NCI-H2196 treated with DMSO at 0.1 percent for 48 hours (cell line): ENCODE results near the gene JAK1.
"Not testable (repeated sequence)": the region's sequence is repeated elsewhere in the genome, so short reads cannot be mapped to it uniquely, and the experiment has no call there.

ENCODE experiments used
- DNase-seq: peaks from one replicate; lab custom pipeline; 2025; ENCODE audit not compliant: unreplicated experiment; lab: John Stamatoyannopoulos, UW

The JAK1 gene

GRCh38 chr1:64844175-64844574 is 122.2 kb downstream of the JAK1 start:
- DNase-seq, result no peak

GRCh38 chr1:64843675-64844074 is 122.7 kb downstream of the JAK1 start:
- DNase-seq, result no peak

DNA sequence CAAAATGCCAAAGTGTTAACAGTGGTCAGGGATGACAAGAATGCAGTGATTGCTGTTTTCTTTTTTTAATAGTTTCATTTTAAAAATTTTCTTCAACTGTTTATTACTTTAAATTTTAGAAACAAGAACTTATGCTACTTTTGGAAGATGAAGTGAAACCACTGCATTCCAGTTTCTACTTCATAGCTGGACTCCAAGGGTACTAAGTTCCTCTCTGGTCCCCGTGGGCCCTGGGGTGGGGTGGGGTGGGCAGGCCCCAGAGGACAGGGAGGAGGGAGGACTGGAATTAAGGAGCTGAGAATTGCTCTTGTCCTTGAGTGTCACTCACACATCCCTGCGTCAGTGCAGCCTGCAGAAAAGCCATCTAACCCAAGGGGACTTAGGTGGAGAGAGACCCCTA is 124.1 kb downstream of the JAK1 start:
- no peak for DNase-seq

- no peak for DNase-seq
Measured at GRCh38 chr1:64841330-64842065, 124.9 kb downstream of the JAK1 start.

- DNase-seq, result no peak
Measured at GRCh38 chr1:64839732-64840405, 126.5 kb downstream of the JAK1 start.

DNA sequence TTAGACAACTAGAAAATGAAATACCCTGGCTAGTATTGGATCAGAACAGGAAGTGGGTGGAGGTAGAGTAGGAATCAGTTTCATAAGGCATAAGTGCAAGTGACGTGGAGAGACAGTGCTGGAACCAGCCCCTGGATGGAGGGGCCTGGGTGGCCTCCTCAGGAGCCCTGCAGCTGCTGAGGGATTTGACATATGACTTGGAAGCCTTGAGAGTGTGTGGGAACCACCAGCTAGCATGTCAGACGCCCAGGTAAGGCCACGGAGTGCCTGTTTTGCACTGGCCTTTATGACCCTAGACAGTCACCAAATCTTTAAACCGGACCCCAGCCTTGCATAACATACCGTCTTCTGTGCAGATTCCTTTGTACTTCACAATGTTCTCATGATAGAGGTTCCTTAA is 127.1 kb downstream of the JAK1 start:
- no peak for DNase-seq

DNA sequence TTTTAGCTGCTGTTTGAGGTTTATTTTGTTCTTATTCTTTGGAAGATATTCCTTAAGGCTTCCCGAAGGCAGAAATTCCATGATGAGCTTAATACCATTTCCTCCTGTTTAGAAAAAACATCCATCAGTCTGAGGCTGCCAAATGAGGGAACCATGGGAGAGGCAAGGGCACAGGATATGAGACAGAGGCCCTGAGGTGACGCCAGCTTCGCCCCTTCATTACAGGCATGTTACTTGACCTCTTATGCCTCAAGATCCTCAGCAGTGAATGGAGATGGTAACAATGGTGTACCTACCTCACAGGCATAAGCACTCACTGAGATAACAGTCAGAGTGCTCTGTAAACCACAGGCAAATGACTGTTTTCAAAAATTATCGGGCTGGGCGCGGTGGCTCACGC is 127.9 kb downstream of the JAK1 start:
- DNase-seq, result no peak

- DNase-seq, result no peak
Measured at GRCh38 chr1:64836802-64837201, 129.5 kb downstream of the JAK1 start.

GRCh38 chr1:64834734-64835133 is 131.6 kb downstream of the JAK1 start:
- DNase-seq, result no peak

- DNase-seq, result no peak
Measured at GRCh38 chr1:64830030-64830651, 136.2 kb downstream of the JAK1 start.

DNA sequence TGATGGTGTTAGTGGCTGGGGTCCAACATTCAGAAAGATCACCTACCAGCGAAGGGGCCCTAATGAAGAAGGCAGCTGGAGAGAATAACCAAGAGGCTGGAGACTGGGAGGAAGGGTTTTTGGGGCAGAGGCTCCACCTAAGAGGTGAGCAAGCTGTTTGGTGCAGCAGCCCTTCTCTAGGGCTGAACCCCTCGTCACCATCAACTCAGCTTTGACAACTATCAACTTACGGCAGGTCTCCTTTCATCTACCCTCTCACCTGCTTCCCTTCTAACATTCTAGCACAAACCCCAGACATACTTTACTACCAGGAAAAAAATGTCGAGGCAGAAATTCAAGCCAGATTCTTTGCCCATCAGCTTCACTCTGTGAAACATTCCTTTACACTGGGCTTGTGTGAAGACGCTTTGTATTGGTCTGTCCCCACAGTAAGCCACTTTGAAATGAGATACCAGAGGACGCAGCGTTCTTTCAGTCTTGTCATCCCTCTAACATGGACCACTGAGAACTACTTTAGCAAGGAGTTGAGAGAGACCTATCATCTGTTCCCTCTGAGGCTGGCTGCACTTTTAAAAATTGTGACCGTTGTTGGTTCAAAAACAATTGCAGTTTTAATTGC is 136.8 kb downstream of the JAK1 start:
- no peak for DNase-seq

- no peak for DNase-seq
Measured at GRCh38 chr1:64828829-64829228, 137.5 kb downstream of the JAK1 start.

GRCh38 chr1:64826991-64827390 is 139.4 kb downstream of the JAK1 start:
- DNase-seq, result no peak

DNA sequence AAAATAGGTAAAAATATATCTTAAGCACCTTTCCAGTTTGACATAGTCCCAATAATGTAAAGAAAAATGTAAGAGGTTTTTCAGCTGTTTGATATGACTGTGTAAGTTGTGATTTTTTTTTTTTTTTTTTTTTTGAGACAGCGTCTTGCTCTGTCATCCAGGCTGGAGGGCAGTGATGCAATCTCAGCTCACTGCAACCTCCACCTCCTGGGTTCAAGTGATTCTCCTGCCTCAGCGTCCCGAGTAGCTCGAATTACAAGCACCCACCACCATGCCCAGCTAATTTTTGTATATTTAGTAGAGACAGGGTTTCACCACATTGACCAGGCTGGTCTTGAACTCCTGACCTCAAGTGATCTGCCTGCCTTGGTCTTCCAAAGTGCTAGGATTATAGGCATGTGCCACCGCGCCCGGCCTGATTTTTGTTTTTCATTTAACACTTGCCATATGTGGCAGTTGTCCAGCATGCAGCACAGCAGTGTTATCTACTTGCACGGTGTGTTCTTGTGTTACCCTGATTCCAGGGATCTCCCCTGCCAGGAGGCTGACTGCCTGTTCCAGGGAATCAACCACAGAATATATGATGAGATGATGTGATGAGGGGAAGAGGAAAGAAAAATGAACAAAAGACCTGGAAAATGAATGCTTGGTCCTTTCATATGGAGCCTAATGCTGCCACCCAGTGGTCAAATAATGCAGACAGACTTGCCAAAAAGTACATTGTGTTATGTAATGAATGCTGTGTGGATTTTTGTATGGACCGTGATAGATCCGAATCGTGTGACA is 142.5 kb downstream of the JAK1 start:
- peak; percentile 73 for DNase-seq

- no peak for DNase-seq
Measured at GRCh38 chr1:64822621-64823020, 143.7 kb downstream of the JAK1 start.

DNA sequence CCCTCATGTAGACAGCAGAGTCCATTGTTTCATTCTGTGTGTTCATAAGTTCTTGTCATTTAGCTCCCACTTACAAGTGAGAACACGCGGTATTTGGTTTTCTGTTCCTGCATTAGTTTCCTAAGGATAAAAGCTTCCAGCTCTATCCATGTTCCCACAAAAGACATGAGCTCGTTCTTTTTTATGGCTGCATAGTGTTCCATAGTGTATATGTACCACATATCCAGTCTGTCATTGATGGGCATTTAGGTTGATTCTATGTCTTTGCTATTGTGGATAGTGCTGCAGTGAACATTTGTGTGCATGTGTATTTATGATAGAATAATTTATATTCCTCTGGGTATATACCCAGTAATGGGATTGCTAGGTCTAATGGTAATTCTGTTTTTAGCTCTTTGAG is 145.8 kb downstream of the JAK1 start:
- not testable (repeated sequence) for DNase-seq

DNA sequence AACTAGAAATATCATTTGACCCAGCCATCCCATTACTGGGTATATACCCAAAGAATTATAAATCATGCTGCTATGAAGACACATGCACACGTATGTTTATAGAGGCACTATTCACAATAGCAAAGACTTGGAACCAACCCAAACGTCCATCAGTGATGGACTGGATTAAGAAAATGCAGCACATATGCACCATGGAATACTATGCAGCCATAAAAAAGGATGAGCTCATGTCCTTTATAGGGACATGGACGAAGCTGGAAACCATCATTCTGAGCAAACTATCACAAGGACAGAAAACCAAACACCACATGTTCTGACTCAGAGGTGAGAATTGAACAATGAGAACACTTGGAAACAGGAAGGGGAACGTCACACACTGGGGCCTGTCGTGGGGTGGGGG is 149.0 kb downstream of the JAK1 start:
- DNase-seq, result not testable (repeated sequence)

GRCh38 chr1:64814427-64814826 is 151.9 kb downstream of the JAK1 start:
- DNase-seq, result no peak

DNA sequence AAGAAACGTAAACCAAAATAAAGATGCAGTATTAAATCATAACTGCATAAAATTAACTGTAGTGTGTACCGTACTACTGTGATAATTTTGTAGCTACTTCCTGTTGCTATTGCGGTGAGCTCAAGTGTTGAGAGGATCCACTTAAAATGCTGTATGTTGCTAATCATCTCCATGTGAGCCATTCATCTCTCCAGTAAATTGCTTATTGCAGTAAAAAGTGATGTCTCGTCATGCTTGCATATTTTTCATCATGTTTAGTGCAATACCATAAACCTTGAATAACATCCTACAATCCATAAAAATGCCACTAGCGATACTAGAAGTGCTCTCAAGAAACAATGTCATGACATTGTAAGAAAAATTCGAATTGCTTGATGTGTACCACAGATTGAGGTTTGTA is 155.2 kb downstream of the JAK1 start:
- no peak for DNase-seq

DNA sequence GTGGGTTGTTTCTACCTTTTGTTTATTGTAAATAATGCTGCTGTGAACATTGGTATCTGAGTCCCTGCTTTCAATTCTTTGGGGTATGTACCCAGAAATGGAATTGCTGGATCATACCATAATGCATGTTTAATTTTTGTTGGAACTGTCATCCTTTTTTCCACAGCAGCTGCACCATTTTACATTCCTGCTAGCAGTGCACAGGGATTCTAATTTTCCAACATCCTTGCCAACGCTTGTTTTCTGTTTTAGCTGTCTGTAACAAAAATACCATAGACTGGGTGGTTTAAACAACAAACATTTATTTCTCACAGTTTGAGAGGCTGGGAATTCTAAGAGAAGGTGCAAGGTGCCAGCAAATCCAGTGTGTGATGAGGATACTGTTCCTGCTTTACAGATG is 156.3 kb downstream of the JAK1 start:
- DNase-seq, result no peak

DNA sequence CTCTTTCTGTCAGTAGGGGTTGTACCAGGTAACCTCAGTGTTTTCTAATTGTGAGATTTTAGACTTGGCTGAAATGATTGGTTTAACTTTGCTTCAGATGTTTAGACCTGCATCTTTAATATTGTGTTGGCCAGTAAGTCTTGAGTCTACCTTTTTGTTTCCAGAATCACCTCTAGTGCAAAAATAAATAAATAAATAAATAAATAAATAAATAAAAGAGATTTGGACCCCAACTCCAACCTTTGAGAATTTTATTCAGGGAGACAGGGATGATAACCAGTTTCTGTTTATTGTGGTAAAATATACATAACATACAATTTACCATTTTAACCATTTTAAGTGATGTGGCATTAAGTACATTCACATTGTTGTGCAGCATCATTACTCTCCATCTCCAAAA is 157.0 kb downstream of the JAK1 start:
- no peak for DNase-seq
